B cell (primary cell): ENCODE results near the gene PADI4. TPM values are rescaled to one million over a fixed set of nuclear protein-coding genes. Genes with fewer than 3 reads are reported as not detected.

ENCODE experiments used
- ATAC-seq: fragments of 200-7000 bp; cut with Tn5 transposase; one replicate; pipeline ENCODE4 v1.10.0; 2021; ENCODE audit warnings: low read depth, mild to moderate bottlenecking, moderate number of reproducible peaks, moderate library complexity
- CTCF ChIA-PET: fragments of 350-600 bp; sonication (Branson Sonifier 250); formaldehyde crosslinking; loops from one replicate; lab custom pipeline; 2021; ENCODE audit warnings: antibody characterized with exemption, inconsistent platforms; lab: Charles Lee
- POLR2A ChIA-PET: fragments of 350-600 bp; sonication (Branson Sonifier 250); formaldehyde crosslinking; loops from one replicate; lab custom pipeline; 2021; ENCODE audit warnings: antibody characterized with exemption; lab: Charles Lee
- DNase-seq: peaks from one replicate; pipeline ENCODE4 v3.0.0; 2013
- H2AFZ ChIP-seq: 2 replicates; pipeline ENCODE4 v1.6.1; 2012; ENCODE audit warnings: mild to moderate bottlenecking, low read depth, low read length; ENCODE audit not compliant: insufficient read depth, poor library complexity, severe bottlenecking
- H3K27ac ChIP-seq, 2 donors: 1 replicate in 1 of 2; 2 replicates in 1 of 2; pipeline ENCODE4 v1.5.1; 2012 to 2013; ENCODE audit warnings: low read length in 2 of 2, mild to moderate bottlenecking in 2 of 2, moderate library complexity in 1 of 2
- H3K27me3 ChIP-seq, 4 experiments: fragments of 200-600 bp in 1 of 4; sonication (generic) in 1 of 4; replicated peaks in 1 of 4; 1 replicate in 2 of 4; 2 replicates in 2 of 4; pipeline versions ENCODE4 v1.6.1 to v1.7.0; 2013 to 2016; ENCODE audit warnings: low read length in 3 of 4, mild to moderate bottlenecking in 2 of 4, mixed read lengths in 1 of 4, moderate library complexity in 1 of 4; ENCODE audit not compliant: insufficient read depth in 4 of 4, control insufficient read depth in 3 of 4; ENCODE audit errors: control extremely low read depth in 1 of 4
- H3K36me3 ChIP-seq, 2 experiments: replicated peaks in 1 of 2; 1 replicate in 1 of 2; 2 replicates in 1 of 2; pipeline versions ENCODE4 v1.6.1 to v1.7.1; 2013; ENCODE audit warnings: low read length in 1 of 2; ENCODE audit not compliant: insufficient read depth in 2 of 2, control insufficient read depth in 1 of 2; ENCODE audit errors: control extremely low read depth in 1 of 2, extremely low read depth in 1 of 2
- H3K4me1 ChIP-seq, 2 donors: fragments of 200-600 bp in 1 of 2; sonication (generic) in 1 of 2; 1 replicate in 1 of 2; 2 replicates in 1 of 2; pipeline versions ENCODE4 v1.5.1 to v1.6.1; 2013 to 2017; ENCODE audit warnings: low read length in 2 of 2; ENCODE audit not compliant: control insufficient read depth in 2 of 2, insufficient read depth in 2 of 2
- H3K4me2 ChIP-seq: replicated peaks from 2 replicates; pipeline ENCODE3; 2012; ENCODE audit warnings: mild to moderate bottlenecking, low read depth, low read length; ENCODE audit not compliant: poor library complexity, severe bottlenecking
- H3K4me3 ChIP-seq, 5 experiments: fragments of 200-600 bp in 1 of 5; sonication (generic) in 1 of 5; 1 replicate in 3 of 5; 2 replicates in 2 of 5; pipeline versions ENCODE4 v1.5.1 to v1.7.0; 2011 to 2016; ENCODE audit warnings: low read length in 4 of 5, mild to moderate bottlenecking in 4 of 5, low read depth in 2 of 5, control low read depth in 1 of 5, moderate library complexity in 1 of 5; ENCODE audit not compliant: insufficient read depth in 1 of 5; ENCODE audit errors: control extremely low read depth in 1 of 5, extremely low read depth in 1 of 5
- H3K79me2 ChIP-seq: fragments of 200-600 bp; sonication (generic); one replicate; pipeline ENCODE4 v1.6.0; 2016; ENCODE audit warnings: low read length; ENCODE audit not compliant: control insufficient read depth, insufficient read depth
- H3K9ac ChIP-seq: fragments of 200-600 bp; sonication (generic); 2 replicates; pipeline ENCODE4 v1.6.1; 2017; ENCODE audit warnings: mild to moderate bottlenecking, low read length, moderate library complexity
- H3K9me3 ChIP-seq, 3 donors: one replicate each; pipeline versions ENCODE4 v1.6.1 to v1.7.1; 2013; ENCODE audit warnings: low read length in 2 of 3; ENCODE audit not compliant: control insufficient read depth in 2 of 3, insufficient read depth in 1 of 3; ENCODE audit errors: control extremely low read depth in 1 of 3
- H4K20me1 ChIP-seq: 2 replicates; pipeline ENCODE4 v1.6.0; 2012; ENCODE audit warnings: mild to moderate bottlenecking, low read length; ENCODE audit not compliant: insufficient read depth, control insufficient read depth, poor library complexity, severe bottlenecking
- H3K27ac Mint-ChIP-seq: one replicate; pipeline ENCODE4 v1.8.0; 2021; ENCODE audit warnings: mixed read lengths
- H3K27me3 Mint-ChIP-seq: one replicate; pipeline ENCODE4 v1.8.0; 2021; ENCODE audit warnings: mixed read lengths
- H3K4me1 Mint-ChIP-seq: one replicate; pipeline ENCODE4 v1.8.0; 2021; ENCODE audit warnings: mixed read lengths
- H3K4me3 Mint-ChIP-seq: one replicate; pipeline ENCODE4 v1.8.0; 2021; ENCODE audit warnings: mixed read lengths
- H3K9me3 Mint-ChIP-seq: one replicate; pipeline ENCODE4 v1.8.0; 2022; ENCODE audit warnings: mixed read lengths; ENCODE audit not compliant: insufficient read depth
- EZH2 ChIP-seq: IDR thresholded peaks from 2 replicates; pipeline ENCODE4 v1.6.1; 2012; ENCODE audit warnings: borderline replicate concordance, low read depth, mild to moderate bottlenecking, moderate library complexity, low read length; ENCODE audit not compliant: insufficient read depth, poor library complexity, severe bottlenecking
- WGBS: methylation state at CpG from one replicate; pipeline ENCODE4 v1.1.5; 2013; ENCODE audit warnings: missing lambda C conversion rate; ENCODE audit not compliant: insufficient coverage; 5-methylcytosine and 5-hydroxymethylcytosine counted together
- intact Hi-C: fragments of 100-400 bp; cut with micrococcal nuclease; formaldehyde crosslinking; loops from one replicate; pipeline ENCODE4 v1.10.0; 2022
- polyA plus RNA-seq: library from polyadenylated mRNA; depleted of rRNA; stranded (reverse); fragments of >200 nt; gene quantifications from 2 replicates; pipeline ENCODE4 v1.2.3, GENCODE V29; 2012
- total RNA-seq, 2 donors: library from RNA; stranded (reverse); fragments of 120-200 nt in 1 of 2; gene quantifications; 1 replicate in 1 of 2; 2 replicates in 1 of 2; pipeline versions ENCODE4 v1.2.3 to v1.2.4, GENCODE V29; 2013 to 2022
- TF ChIP-seq, protein P1 (sequence below): fragments of 200-600 bp; IDR thresholded peaks from one replicate; pipeline ENCODE4 v1.8.0; 2022; ENCODE audit warnings: antibody characterized with exemption, mild to moderate bottlenecking

The PADI4 gene
- total and polyA plus RNA-seq, 2 donors (not counting 1 experiment from before 2014, with no cell fraction given), result 0.44 to 0.85 TPM

DNA sequence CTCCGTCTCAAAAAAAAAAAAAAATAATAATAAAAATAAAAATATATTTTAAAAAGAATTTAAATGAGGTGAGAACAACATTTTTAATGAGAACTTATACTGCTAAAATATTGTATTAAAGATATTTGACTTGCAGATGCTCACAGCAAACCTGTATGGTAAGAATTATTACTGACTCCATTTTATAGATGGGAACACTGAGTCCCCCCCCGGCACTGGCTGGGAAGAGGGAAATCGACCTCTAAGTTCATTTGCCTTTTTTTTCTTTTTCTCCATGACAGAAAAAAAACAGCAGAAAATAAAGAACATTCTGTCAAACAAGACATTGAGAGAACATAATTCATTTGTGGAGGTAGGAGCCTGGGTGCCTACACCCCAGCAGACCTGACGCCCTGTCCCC is 50.6 kb downstream of the PADI4 start:
- ATAC-seq, result no peak
- TF ChIP-seq EZH2, result no peak
- TF ChIP-seq, protein P1, sequence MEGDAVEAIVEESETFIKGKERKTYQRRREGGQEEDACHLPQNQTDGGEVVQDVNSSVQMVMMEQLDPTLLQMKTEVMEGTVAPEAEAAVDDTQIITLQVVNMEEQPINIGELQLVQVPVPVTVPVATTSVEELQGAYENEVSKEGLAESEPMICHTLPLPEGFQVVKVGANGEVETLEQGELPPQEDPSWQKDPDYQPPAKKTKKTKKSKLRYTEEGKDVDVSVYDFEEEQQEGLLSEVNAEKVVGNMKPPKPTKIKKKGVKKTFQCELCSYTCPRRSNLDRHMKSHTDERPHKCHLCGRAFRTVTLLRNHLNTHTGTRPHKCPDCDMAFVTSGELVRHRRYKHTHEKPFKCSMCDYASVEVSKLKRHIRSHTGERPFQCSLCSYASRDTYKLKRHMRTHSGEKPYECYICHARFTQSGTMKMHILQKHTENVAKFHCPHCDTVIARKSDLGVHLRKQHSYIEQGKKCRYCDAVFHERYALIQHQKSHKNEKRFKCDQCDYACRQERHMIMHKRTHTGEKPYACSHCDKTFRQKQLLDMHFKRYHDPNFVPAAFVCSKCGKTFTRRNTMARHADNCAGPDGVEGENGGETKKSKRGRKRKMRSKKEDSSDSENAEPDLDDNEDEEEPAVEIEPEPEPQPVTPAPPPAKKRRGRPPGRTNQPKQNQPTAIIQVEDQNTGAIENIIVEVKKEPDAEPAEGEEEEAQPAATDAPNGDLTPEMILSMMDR, result no peak
- Mint-ChIP-seq H3K9me3 (no peaks in the 10 kb centered on the region), H3K27ac (no peak overlapping the region), H3K27me3 (peaks cover under 1% of the 10 kb centered on the region), H3K4me1 (peaks cover 13% of the 10 kb centered on the region), H3K4me3 (no peak overlapping the region)
- Histone ChIP-seq H3K27ac (no peak overlapping the region), H3K4me2 (no peak overlapping the region), H3K4me1 (peaks cover 11 to 15% of the 10 kb centered on the region in 2 donors), H4K20me1 (no peaks in the 10 kb centered on the region), H3K36me3 (no peaks in the 10 kb centered on the region), H2AFZ (no peak overlapping the region), H3K9ac (no peak overlapping the region), H3K27me3 (no peaks in the 10 kb centered on the region), H3K79me2 (no peaks in the 10 kb centered on the region), H3K9me3 (no peaks in the 10 kb centered on the region), H3K4me3 (no peak overlapping the region)
- intact Hi-C loops, result no loop called here
- no peak for DNase-seq
- ChIA-PET POLR2A (no interaction called here), CTCF (no interaction called here)
- WGBS, result 100% methylated on average over 1 of the region's 4 CpGs

GRCh38 chr1:17359031-17359430 is 51.0 kb downstream of the PADI4 start:
- Histone ChIP-seq H3K4me2 (no peak overlapping the region), H3K4me1 (peaks cover 11 to 15% of the 10 kb centered on the region in 2 donors), H3K9me3 (no peaks in the 10 kb centered on the region), H3K79me2 (no peaks in the 10 kb centered on the region), H3K4me3 (no peak overlapping the region), H4K20me1 (no peaks in the 10 kb centered on the region), H3K36me3 (no peaks in the 10 kb centered on the region), H3K9ac (no peak overlapping the region), H3K27me3 (no peaks in the 10 kb centered on the region), H3K27ac (no peak overlapping the region), H2AFZ (no peak overlapping the region)
- no peaks in the 10 kb centered on the region for H3K9me3 Mint-ChIP-seq
- DNase-seq, result no peak
- WGBS, result 81% methylated on average over 4 of the region's 11 CpGs
- intact Hi-C loops, result no loop called here
- ChIA-PET POLR2A (no interaction called here), CTCF (no interaction called here)
- no peak overlapping the region for H3K27ac Mint-ChIP-seq
- ATAC-seq, result no peak
- H3K4me1 Mint-ChIP-seq, result peaks cover 13% of the 10 kb centered on the region
- peaks cover 3% of the 10 kb centered on the region for H3K27me3 Mint-ChIP-seq
- H3K4me3 Mint-ChIP-seq, result no peak overlapping the region
- TF ChIP-seq, protein P1, result no peak
- no peak for TF ChIP-seq EZH2
